Smooth muscle cell of the brain vasculature (primary cell): Measurements from ENCODE around the gene MAP7.
A peak's percentile ranks its signal among the peaks of the same experiment; 100 is the strongest.
"Not testable (repeated sequence)": the region's sequence is repeated elsewhere in the genome, so short reads cannot be mapped to it uniquely, and the experiment has no call there.

Experiments used
- DNase-seq: peaks from one replicate; pipeline ENCODE4 v3.0.0-alpha.2; 2012; ENCODE audit warnings: low read depth, low spot score

The MAP7 gene

GRCh38 chr6:136424901-136425300 is 125.3 kb downstream of the MAP7 start:
- DNase-seq: no peak

- no peak for DNase-seq
These were observed 125.8 kb downstream of the MAP7 start for GRCh38 chr6:136424450-136424849.

GRCh38 chr6:136421537-136422158 is 128.6 kb downstream of the MAP7 start:
- DNase-seq: no peak

- no peak for DNase-seq
These were observed 129.4 kb downstream of the MAP7 start for GRCh38 chr6:136420853-136421252.

GRCh38 chr6:136415351-136416007 is 134.7 kb downstream of the MAP7 start:
- no peak for DNase-seq

- DNase-seq: no peak
These were observed 137.8 kb downstream of the MAP7 start for GRCh38 chr6:136412410-136412809.

GRCh38 chr6:136411453-136412354 is 138.5 kb downstream of the MAP7 start:
- no peak for DNase-seq

- no peak for DNase-seq
These were observed 139.2 kb downstream of the MAP7 start for GRCh38 chr6:136411025-136411325.

GRCh38 chr6:136410201-136411024 is 139.8 kb downstream of the MAP7 start:
- no peak for DNase-seq

- no peak for DNase-seq
These were observed 140.6 kb downstream of the MAP7 start for GRCh38 chr6:136409597-136409996.

- peak; percentile 1 for DNase-seq
These were observed 142.0 kb downstream of the MAP7 start for GRCh38 chr6:136408204-136408603.

- DNase-seq: no peak
These were observed 144.7 kb downstream of the MAP7 start for GRCh38 chr6:136405420-136406029.

- no peak for DNase-seq
These were observed 145.4 kb downstream of the MAP7 start for GRCh38 chr6:136404627-136405419.

GRCh38 chr6:136404007-136404406 is 146.2 kb downstream of the MAP7 start:
- DNase-seq: no peak

- DNase-seq: peak; percentile 3
These were observed 146.9 kb downstream of the MAP7 start for GRCh38 chr6:136403110-136403980.

GRCh38 chr6:136401749-136402148 is 148.5 kb downstream of the MAP7 start:
- no peak for DNase-seq

- DNase-seq: not testable (repeated sequence)
These were observed 149.0 kb downstream of the MAP7 start for GRCh38 chr6:136401236-136401635.

GRCh38 chr6:136398453-136398852 is 151.8 kb downstream of the MAP7 start:
- DNase-seq: no peak

- DNase-seq: no peak
These were observed 153.3 kb downstream of the MAP7 start for GRCh38 chr6:136396908-136397307.

GRCh38 chr6:136390959-136391358 is 159.3 kb downstream of the MAP7 start:
- not testable (repeated sequence) for DNase-seq
